WTC11 (cell line): Measurements from ENCODE around the gene BMP7. TPM values are rescaled to one million over a fixed set of nuclear protein-coding genes. Genes with fewer than 3 reads are reported as not detected.

Experiments used
- ATAC-seq: fragments of 200-7000 bp; cut with Tn5 transposase; 2 replicates; pipeline ENCODE4 v1.10.0; 2021; ENCODE audit warnings: mild to moderate bottlenecking, moderate library complexity
- CTCF ChIA-PET: fragments of 300-600 bp; sonication (Branson Sonifier 250); formaldehyde crosslinking; loops from one replicate; lab custom pipeline; 2021; ENCODE audit warnings: antibody characterized with exemption; lab: Charles Lee
- POLR2A ChIA-PET: fragments of 350-600 bp; sonication (Branson Sonifier 250); formaldehyde crosslinking; loops from one replicate; lab custom pipeline; 2021; ENCODE audit warnings: antibody characterized with exemption; lab: Charles Lee
- DNase-seq: peaks from one replicate; pipeline ENCODE4 v3.0.0; 2021; ENCODE audit warnings: low spot score
- H3K27ac Mint-ChIP-seq: 2 replicates; pipeline ENCODE4 v1.8.0; 2021; ENCODE audit warnings: mixed read lengths
- H3K27me3 Mint-ChIP-seq: 2 replicates; pipeline ENCODE4 v1.8.0; 2021; ENCODE audit warnings: low read depth, mild to moderate bottlenecking, moderate library complexity, mixed read lengths
- H3K36me3 Mint-ChIP-seq: 2 replicates; pipeline ENCODE4 v1.8.0; 2021; ENCODE audit warnings: mixed read lengths
- H3K4me1 Mint-ChIP-seq: 2 replicates; pipeline ENCODE4 v1.8.0; 2022; ENCODE audit warnings: mixed read lengths
- H3K4me3 Mint-ChIP-seq: 2 replicates; pipeline ENCODE4 v1.8.0; 2021; ENCODE audit warnings: mild to moderate bottlenecking, moderate library complexity, mixed read lengths
- H3K9me3 Mint-ChIP-seq: 2 replicates; pipeline ENCODE4 v1.8.0; 2021; ENCODE audit warnings: mixed read lengths
- ARID4B ChIP-seq: sonication (generic); formaldehyde crosslinking; IDR thresholded peaks from 2 replicates; pipeline ENCODE4 v1.8.0; 2023; ENCODE audit warnings: missing genetic modification reagents, mild to moderate bottlenecking, borderline replicate concordance
- ATF3 ChIP-seq: sonication (generic); formaldehyde crosslinking; conservative IDR thresholded peaks from 2 replicates; pipeline ENCODE4 v1.8.1; 2022; ENCODE audit warnings: mild to moderate bottlenecking, missing genetic modification reagents
- EMX1 ChIP-seq: fragments of 250-450 bp; sonication (Bioruptor Pico); IDR thresholded peaks from 2 replicates; pipeline ENCODE4 v1.8.0; 2021; ENCODE audit warnings: mild to moderate bottlenecking
- ERG ChIP-seq: fragments of 250-450 bp; sonication (Bioruptor Pico); IDR thresholded peaks from 2 replicates; pipeline ENCODE4 v1.8.0; 2021; ENCODE audit warnings: mild to moderate bottlenecking
- ETV6 ChIP-seq: sonication (generic); formaldehyde crosslinking; IDR thresholded peaks from 2 replicates; pipeline ENCODE4 v1.8.1; 2022; ENCODE audit warnings: mild to moderate bottlenecking, missing genetic modification reagents
- FOXP1 ChIP-seq: sonication (generic); formaldehyde crosslinking; IDR thresholded peaks from 2 replicates; pipeline ENCODE4 v1.8.0; 2022; ENCODE audit warnings: missing genetic modification reagents, mild to moderate bottlenecking, moderate library complexity, borderline replicate concordance
- IRF1 ChIP-seq: sonication (generic); formaldehyde crosslinking; IDR thresholded peaks from 2 replicates; pipeline ENCODE4 v1.8.0; 2023; ENCODE audit warnings: missing genetic modification reagents
- KAT7 ChIP-seq: sonication (generic); formaldehyde crosslinking; IDR thresholded peaks from 2 replicates; pipeline ENCODE4 v1.8.1; 2023; ENCODE audit warnings: missing genetic modification reagents, mild to moderate bottlenecking, borderline replicate concordance
- NFATC4 ChIP-seq: fragments of 250-450 bp; sonication (Bioruptor Pico); IDR thresholded peaks from 2 replicates; pipeline ENCODE4 v1.9.0; 2021; ENCODE audit warnings: mild to moderate bottlenecking
- NFE2L1 ChIP-seq: sonication (generic); formaldehyde crosslinking; IDR thresholded peaks from 2 replicates; pipeline ENCODE4 v1.8.1; 2023; ENCODE audit warnings: missing genetic modification reagents
- SMAD3 ChIP-seq: sonication (generic); formaldehyde crosslinking; IDR thresholded peaks from 2 replicates; pipeline ENCODE4 v1.8.0; 2022; ENCODE audit warnings: missing genetic modification reagents, mild to moderate bottlenecking, borderline replicate concordance
- TEAD4 ChIP-seq: sonication (generic); formaldehyde crosslinking; IDR thresholded peaks from 2 replicates; pipeline ENCODE4 v1.8.0; 2022; ENCODE audit warnings: mild to moderate bottlenecking, missing genetic modification reagents
- USF1 ChIP-seq: sonication (generic); formaldehyde crosslinking; IDR thresholded peaks from 2 replicates; pipeline ENCODE4 v1.8.0; 2022; ENCODE audit warnings: mild to moderate bottlenecking, missing genetic modification reagents
- ZNF219 ChIP-seq: sonication (generic); formaldehyde crosslinking; IDR thresholded peaks from 2 replicates; pipeline ENCODE4 v1.8.0; 2023; ENCODE audit warnings: missing genetic modification reagents, mild to moderate bottlenecking, borderline replicate concordance
- ZNF416 ChIP-seq: fragments of 250-450 bp; sonication (Bioruptor Pico); IDR thresholded peaks from 2 replicates; pipeline ENCODE4 v1.9.0; 2021; ENCODE audit warnings: mild to moderate bottlenecking, inconsistent platforms
- ZNF423 ChIP-seq: fragments of 250-450 bp; sonication (Bioruptor Pico); IDR thresholded peaks from 2 replicates; pipeline ENCODE4 v2.1.2; 2022; ENCODE audit warnings: mild to moderate bottlenecking, moderate library complexity
- ZNF425 ChIP-seq: fragments of 250-450 bp; sonication (Bioruptor Pico); conservative IDR thresholded peaks from 2 replicates; pipeline ENCODE4 v1.9.0; 2021; ENCODE audit warnings: mild to moderate bottlenecking
- ZNF671 ChIP-seq: fragments of 250-450 bp; sonication (Bioruptor Pico); IDR thresholded peaks from 2 replicates; pipeline ENCODE4 v1.8.0; 2021; ENCODE audit warnings: mild to moderate bottlenecking
- total RNA-seq: library from RNA; stranded (reverse); gene quantifications from 3 replicates; pipeline ENCODE4 v1.2.3, GENCODE V29; 2021

BMP7 gene
- total RNA-seq, 1 experiment from 2014 or later = 40.7 TPM

- Mint-ChIP-seq H3K9me3 (no peaks in the 10 kb centered on the region), H3K4me3 (no peak overlapping the region), H3K27ac (no peak overlapping the region), H3K27me3 (no peaks in the 10 kb centered on the region; the same call in 1 of the 2 replicates), H3K4me1 (no peaks in the 10 kb centered on the region), H3K36me3 (no peaks in the 10 kb centered on the region)
- ChIA-PET POLR2A (no interaction called here), CTCF (no interaction called here)
- DNase-seq (no peak), ATAC-seq (no peak)
- TF ChIP-seq SMAD3 (CRISPR knock-in tag) (no peak), ZNF671 (CRISPR knock-in tag) (no peak), ERG (CRISPR knock-in tag) (no peak)
Measured at GRCh38 chr20:57310821-57311514, 44.5 kb upstream of the BMP7 start.

GRCh38 chr20:57309544-57310115 is 43.2 kb upstream of the BMP7 start:
- Mint-ChIP-seq H3K4me1 (no peaks in the 10 kb centered on the region), H3K4me3 (no peak overlapping the region)
- CTCF ChIA-PET = interaction anchor here (1.2 kb wide), 1 partner anchor 27 kb away, joined by 3 read pairs; no protein-coding TSS in a partner anchor
- TF ChIP-seq ETV6 (CRISPR knock-in tag) (no peak), ATF3 (CRISPR knock-in tag) (no peak), ZNF219 (no peak), EMX1 (CRISPR knock-in tag) (no peak), IRF1 (CRISPR knock-in tag) (no peak), ZNF423 (CRISPR knock-in tag) (no peak), KAT7 (CRISPR knock-in tag) (no peak), ZNF416 (no peak), NFATC4 (CRISPR knock-in tag) (no peak)
- TF ChIP-seq, all 79 proteins: peak for 0
- POLR2A ChIA-PET = interaction anchor here (1.1 kb wide), 1 partner anchor 89 kb away, joined by 3 read pairs; no protein-coding TSS in a partner anchor
- no peaks in the 10 kb centered on the region for H3K9me3 Mint-ChIP-seq
- H3K27ac Mint-ChIP-seq = no peak overlapping the region
- no peaks in the 10 kb centered on the region for H3K36me3 Mint-ChIP-seq
- ATAC-seq = no peak
- H3K27me3 Mint-ChIP-seq = no peaks in the 10 kb centered on the region; the same call in 1 of the 2 replicates
- no peak for DNase-seq

GRCh38 chr20:57308451-57309271 is 42.2 kb upstream of the BMP7 start:
- no peaks in the 10 kb centered on the region; the same call in 1 of the 2 replicates for H3K27me3 Mint-ChIP-seq
- H3K4me3 Mint-ChIP-seq = no peak overlapping the region
- ChIA-PET CTCF (no interaction called here), POLR2A (no interaction called here)
- DNase-seq (no peak), ATAC-seq (no peak)
- H3K9me3 Mint-ChIP-seq = no peaks in the 10 kb centered on the region
- H3K36me3 Mint-ChIP-seq = no peaks in the 10 kb centered on the region
- no peaks in the 10 kb centered on the region for H3K4me1 Mint-ChIP-seq
- H3K27ac Mint-ChIP-seq = no peak overlapping the region
- TF ChIP-seq ARID4B = no peak
- no peak for TF ChIP-seq FOXP1 (CRISPR knock-in tag)
- TF ChIP-seq TEAD4 (CRISPR knock-in tag) = no peak
- TF ChIP-seq NFE2L1 = no peak
- no peak for TF ChIP-seq EMX1 (CRISPR knock-in tag)
- TF ChIP-seq USF1 = no peak
- no peak for TF ChIP-seq ZNF423 (CRISPR knock-in tag)
- no peak for TF ChIP-seq ZNF425
